ENCODE data around the gene EPN1. TPM values are rescaled to one million over a fixed set of nuclear protein-coding genes. Genes with fewer than 3 reads are reported as not detected.

The EPN1 gene
- total and polyA plus RNA-seq, 2 of the 8 experiments (the other 6 are each of a cell fraction or from before 2014, with no cell fraction given), result 49.6 to 200 TPM

DNA sequence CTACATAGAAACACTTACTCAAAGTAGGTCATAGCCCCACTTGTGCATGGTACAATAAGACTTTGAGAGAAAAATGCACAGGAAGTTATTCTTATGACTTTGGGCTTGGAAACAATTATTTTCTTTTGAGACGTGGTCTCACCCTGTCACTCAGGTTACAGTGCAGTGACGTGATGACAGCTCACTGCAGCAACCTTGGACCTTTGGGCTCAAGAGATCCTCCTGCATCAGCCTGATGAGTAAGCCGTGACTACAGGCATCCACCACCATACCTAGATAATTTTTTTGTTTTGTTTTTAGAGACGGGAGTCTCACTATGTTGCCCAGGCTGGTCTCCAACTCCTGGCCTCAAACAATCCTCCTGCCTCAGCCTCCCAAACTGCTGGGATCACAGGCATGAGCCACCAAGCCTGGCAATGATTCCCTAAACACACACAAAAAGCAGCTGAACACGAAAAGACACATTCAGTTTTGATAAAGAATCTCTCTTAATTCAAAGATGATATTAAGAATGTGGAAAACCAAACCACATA lies 45.3 kb downstream of the EPN1 start:
- no peaks in the 10 kb centered on the region for H3K79me2 ChIP-seq (ENCODE audit: control insufficient read depth in 1 of 2, insufficient read depth in 2 of 2, low read length in 2 of 2)
- no peak overlapping the region for H3K4me2 ChIP-seq (ENCODE audit: insufficient read depth in 1 of 2, low read depth in 2 of 2, low read length in 2 of 2)
- no peak overlapping the region for H3K23ac ChIP-seq (ENCODE audit: insufficient read length)
- no peak overlapping the region for H2AK5ac ChIP-seq (ENCODE audit: low read depth, low read length)
- no peak overlapping the region for H4K5ac ChIP-seq (ENCODE audit: insufficient read length, low read depth, low read length)
- CTCF ChIA-PET (ENCODE audit: partially characterized antibody), result no interaction called here
- no peaks in the 10 kb centered on the region for H3K79me1 ChIP-seq (ENCODE audit: low read depth, low read length)
- H3K9me3 ChIP-seq (ENCODE audit: insufficient read depth in 2 of 2, low read depth in 1 of 2, low read length in 1 of 2), result peaks cover 30 to 82% of the 10 kb centered on the region in 2 experiments
- no peak overlapping the region for H2BK5ac ChIP-seq (ENCODE audit: low read depth, low read length)
- WGBS, 2 experiments (ENCODE audit: extremely low coverage in 1 of 2, insufficient coverage in 1 of 2, insufficient read length in 1 of 2, insufficient replicate concordance in 2 of 2, low coverage in 1 of 2, low lambda C conversion rate in 2 of 2, missing lambda C conversion rate in 1 of 2), result 70% methylated on average over 5 of the region's 5 CpGs; no CpG with 5 or more reads in 1 of the 2 experiments
- no peaks in the 10 kb centered on the region for H3K4me1 ChIP-seq (replicated peaks in 1 of 4; ENCODE audit: control insufficient read depth in 3 of 4, insufficient read depth in 4 of 4, low read length in 3 of 4)
- no peak overlapping the region for H2BK15ac ChIP-seq (ENCODE audit: low read length)
- H4K20me1 ChIP-seq (replicated peaks in 1 of 2; ENCODE audit: control insufficient read depth in 1 of 2, insufficient read depth in 2 of 2, low read length in 2 of 2), result no peaks in the 10 kb centered on the region
- H2BK120ac ChIP-seq (replicated peaks; ENCODE audit: low read depth, low read length), result no peak overlapping the region
- H3K4me3 ChIP-seq (ENCODE audit: extremely low read depth in 1 of 4, insufficient read depth in 2 of 4, low read depth in 3 of 4, low read length in 4 of 4), result no peak overlapping the region
- H3K36me3 ChIP-seq (ENCODE audit: control insufficient read depth in 2 of 4, insufficient read depth in 4 of 4, low read length in 3 of 4), result no peaks in the 10 kb centered on the region
- H3K56ac ChIP-seq (replicated peaks; ENCODE audit: insufficient read length, low read depth, low read length), result no peak overlapping the region
- H3K27ac ChIP-seq (ENCODE audit: low read depth, low read length), result no peak overlapping the region
- no peak overlapping the region for H2AFZ ChIP-seq (ENCODE audit: low read length)
- no peak overlapping the region for H3K14ac ChIP-seq (ENCODE audit: insufficient read length)
- no peaks in the 10 kb centered on the region for H3K23me2 ChIP-seq (ENCODE audit: low read depth, low read length)
- no peak overlapping the region for H3K9ac ChIP-seq (replicated peaks in 1 of 4; ENCODE audit: extremely low read depth in 1 of 4, low read depth in 3 of 4, low read length in 3 of 4)
- H4K8ac ChIP-seq (ENCODE audit: extremely low read depth, insufficient read depth, low read length), result no peak overlapping the region
- no peak overlapping the region for H3K18ac ChIP-seq (ENCODE audit: extremely low read depth, low read length)
- POLR2A ChIA-PET (ENCODE audit: partially characterized antibody), result no interaction called here
- DNase-seq (ENCODE audit: low read depth in 1 of 2, low spot score in 2 of 2), result no peak
- H3K27me3 ChIP-seq (replicated peaks in 1 of 4; ENCODE audit: control insufficient read depth in 3 of 4, extremely low read depth in 1 of 4, insufficient read depth in 3 of 4, low read length in 3 of 4), result no peaks in the 10 kb centered on the region
- H2BK12ac ChIP-seq (ENCODE audit: low read depth, low read length), result no peak overlapping the region
- H2BK20ac ChIP-seq (ENCODE audit: low read length), result no peak overlapping the region
- FAIRE-seq, result no peak
- H4K91ac ChIP-seq (replicated peaks; ENCODE audit: insufficient read length, low read length), result no peak overlapping the region
- no peak overlapping the region for H3K4ac ChIP-seq (replicated peaks; ENCODE audit: insufficient read length, low read depth, low read length)
- no peak for TF ChIP-seq TAF7 (optimal IDR thresholded peaks at IDR 0.05; ENCODE audit: borderline replicate concordance, low read depth, low read length)
- no peak for TF ChIP-seq HDAC2 (IDR thresholded peaks at IDR 0.05; ENCODE audit: borderline replicate concordance in 1 of 2, low read depth in 2 of 2, low read length in 2 of 2)
- TF ChIP-seq, protein P1, sequence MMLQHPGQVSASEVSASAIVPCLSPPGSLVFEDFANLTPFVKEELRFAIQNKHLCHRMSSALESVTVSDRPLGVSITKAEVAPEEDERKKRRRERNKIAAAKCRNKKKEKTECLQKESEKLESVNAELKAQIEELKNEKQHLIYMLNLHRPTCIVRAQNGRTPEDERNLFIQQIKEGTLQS (IDR thresholded peaks at IDR 0.05; ENCODE audit: insufficient read depth, low read depth, low read length), result no peak
- no peak for TF ChIP-seq CHD1 (IDR thresholded peaks at IDR 0.05; ENCODE audit: low read depth, low read length)
- TF ChIP-seq SIRT6 (IDR thresholded peaks at IDR 0.05; ENCODE audit: low read length), result no peak
- no peak for TF ChIP-seq NRF1 (IDR thresholded peaks at IDR 0.05; ENCODE audit: low read depth, low read length)
- no peak for TF ChIP-seq GTF2F1 (IDR thresholded peaks at IDR 0.05; ENCODE audit: borderline replicate concordance, low read depth, low read length)
- TF ChIP-seq MAFK (IDR thresholded peaks at IDR 0.05; ENCODE audit: low read depth, low read length), result no peak
- no peak for TF ChIP-seq ZNF274 (IDR thresholded peaks at IDR 0.05; ENCODE audit: borderline replicate concordance, extremely low read depth, low read length)
- TF ChIP-seq, protein P2, sequence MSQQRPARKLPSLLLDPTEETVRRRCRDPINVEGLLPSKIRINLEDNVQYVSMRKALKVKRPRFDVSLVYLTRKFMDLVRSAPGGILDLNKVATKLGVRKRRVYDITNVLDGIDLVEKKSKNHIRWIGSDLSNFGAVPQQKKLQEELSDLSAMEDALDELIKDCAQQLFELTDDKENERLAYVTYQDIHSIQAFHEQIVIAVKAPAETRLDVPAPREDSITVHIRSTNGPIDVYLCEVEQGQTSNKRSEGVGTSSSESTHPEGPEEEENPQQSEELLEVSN (IDR thresholded peaks at IDR 0.05), result no peak
- TF ChIP-seq, protein P3, sequence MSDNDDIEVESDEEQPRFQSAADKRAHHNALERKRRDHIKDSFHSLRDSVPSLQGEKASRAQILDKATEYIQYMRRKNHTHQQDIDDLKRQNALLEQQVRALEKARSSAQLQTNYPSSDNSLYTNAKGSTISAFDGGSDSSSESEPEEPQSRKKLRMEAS (IDR thresholded peaks at IDR 0.05), result no peak

Data from H1 (cell line).